AG08395 (cell line): ENCODE data around the gene HSF5.
"Not testable (repeated sequence)": the region's sequence is repeated elsewhere in the genome, so short reads cannot be mapped to it uniquely, and the experiment has no call there.

Source experiments
- DNase-seq: peaks from one replicate; pipeline ENCODE4 v3.0.0; 2012; ENCODE audit warnings: mixed read lengths, low spot score

Gene HSF5

GRCh38 chr17:58412961-58413586, 75.1 kb downstream of the HSF5 start:
- DNase-seq, result no peak

DNA sequence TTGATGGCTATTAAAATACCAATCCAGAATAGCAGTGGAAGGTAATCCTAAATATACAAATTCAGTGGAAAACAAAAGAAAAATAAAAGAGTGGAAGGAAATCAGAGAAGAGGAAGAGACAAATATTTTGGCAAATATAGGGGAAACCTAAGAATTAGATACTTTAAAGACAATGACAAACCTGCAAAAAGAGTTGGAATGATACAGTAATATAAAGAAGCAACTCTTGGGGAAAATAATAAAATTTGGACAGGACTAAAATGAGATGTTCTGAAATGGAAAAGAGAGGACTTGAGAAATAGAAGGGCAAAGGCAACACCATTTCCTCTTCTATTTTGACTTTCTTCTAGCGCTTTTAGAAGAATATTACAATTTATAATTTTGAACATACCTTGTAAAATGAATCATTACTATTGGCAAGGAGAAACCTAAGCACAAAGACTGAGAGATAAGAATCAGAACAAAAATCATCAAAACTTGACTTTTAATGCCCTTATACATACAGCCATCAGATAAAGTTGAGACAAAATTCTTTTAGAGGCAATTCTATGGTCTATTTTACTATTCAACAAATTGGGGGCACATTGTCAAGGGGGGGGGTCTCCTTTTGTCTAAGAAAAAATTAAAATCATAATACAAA, 76.0 kb downstream of the HSF5 start:
- no peak for DNase-seq

GRCh38 chr17:58411408-58411894, 76.8 kb downstream of the HSF5 start:
- DNase-seq, result no peak

- no peak for DNase-seq
Measured at GRCh38 chr17:58410714-58411407, 77.3 kb downstream of the HSF5 start.

- DNase-seq, result no peak
Measured at GRCh38 chr17:58409432-58409831, 78.8 kb downstream of the HSF5 start.

GRCh38 chr17:58403311-58403710, 84.9 kb downstream of the HSF5 start:
- DNase-seq, result no peak

GRCh38 chr17:58402679-58403078, 85.5 kb downstream of the HSF5 start:
- DNase-seq, result peak; percentile 22

DNA sequence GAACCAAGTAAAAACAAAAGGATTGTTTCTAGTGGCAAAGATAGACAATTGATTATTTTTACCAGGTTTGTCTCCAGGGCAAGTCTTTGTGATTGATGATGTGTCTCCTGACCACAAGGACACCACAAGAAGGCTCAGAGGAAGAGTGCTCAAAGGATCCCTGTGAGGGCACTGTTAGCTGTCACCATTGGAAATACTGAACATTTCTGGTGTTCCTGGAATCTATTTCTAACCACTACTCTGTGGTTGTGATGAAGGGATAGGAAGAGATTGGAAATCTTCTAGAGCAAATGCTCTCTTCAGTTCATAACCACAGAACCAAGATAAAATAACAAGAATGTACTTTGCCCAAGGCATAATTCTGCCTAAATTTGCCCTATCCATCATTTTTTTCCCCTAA, 86.2 kb downstream of the HSF5 start:
- DNase-seq, result peak; percentile 55

- no peak for DNase-seq
Measured at GRCh38 chr17:58401287-58401686, 86.9 kb downstream of the HSF5 start.

GRCh38 chr17:58400826-58401225, 87.4 kb downstream of the HSF5 start:
- no peak for DNase-seq

- no peak for DNase-seq
Measured at GRCh38 chr17:58399974-58400373, 88.2 kb downstream of the HSF5 start.

- no peak for DNase-seq
Measured at GRCh38 chr17:58398574-58399266, 89.5 kb downstream of the HSF5 start.

- DNase-seq, result not testable (repeated sequence)
Measured at GRCh38 chr17:58397421-58397820, 90.8 kb downstream of the HSF5 start.

GRCh38 chr17:58396173-58396572, 92.0 kb downstream of the HSF5 start:
- no peak for DNase-seq

GRCh38 chr17:58394534-58395223, 93.5 kb downstream of the HSF5 start:
- DNase-seq, result no peak

GRCh38 chr17:58391302-58391984, 96.8 kb downstream of the HSF5 start:
- DNase-seq, result no peak

GRCh38 chr17:58390884-58391283, 97.3 kb downstream of the HSF5 start:
- DNase-seq, result no peak

DNA sequence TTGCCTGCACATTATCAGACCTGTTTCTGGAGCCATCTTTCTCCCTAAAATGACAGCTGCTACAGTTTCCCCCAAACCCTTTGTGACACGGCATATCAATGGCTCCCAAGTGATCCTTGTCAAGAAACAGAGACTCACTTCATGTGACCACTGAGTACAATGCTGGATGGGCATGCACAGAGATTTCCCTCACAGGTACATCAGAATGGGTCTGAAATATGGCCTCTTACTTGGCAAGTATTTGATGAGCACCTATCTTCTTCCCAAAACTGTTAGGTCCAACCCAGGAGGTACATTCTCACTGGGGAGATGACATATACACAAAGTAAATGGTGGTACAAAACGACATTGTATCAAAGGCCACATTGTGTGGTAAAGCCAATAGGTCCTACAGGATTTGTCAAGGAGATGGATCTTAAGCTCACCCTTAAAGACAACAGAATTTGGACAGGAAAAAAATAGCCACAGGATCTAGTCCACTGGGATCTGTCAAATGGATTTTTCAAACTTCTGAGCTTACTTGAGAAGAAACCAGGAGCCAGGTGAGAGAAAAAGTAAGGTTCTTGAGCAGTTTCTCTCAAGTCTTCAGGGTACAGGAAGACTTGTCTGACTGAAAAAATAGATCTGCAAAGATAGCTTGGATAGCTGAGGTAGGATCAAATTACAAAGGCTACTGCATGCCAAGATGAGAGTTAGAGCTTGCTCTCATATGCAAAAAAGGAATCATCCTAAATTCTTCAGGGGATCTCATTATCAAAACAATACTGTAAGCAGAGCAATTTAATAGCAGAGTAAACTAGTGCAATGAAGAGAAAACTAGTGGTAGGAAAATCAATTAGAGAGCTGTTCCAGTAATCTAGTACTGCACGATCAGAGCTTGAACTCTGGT, 99.7 kb downstream of the HSF5 start:
- no peak for DNase-seq

GRCh38 chr17:58387834-58388233, 100.4 kb downstream of the HSF5 start:
- DNase-seq, result no peak

DNA sequence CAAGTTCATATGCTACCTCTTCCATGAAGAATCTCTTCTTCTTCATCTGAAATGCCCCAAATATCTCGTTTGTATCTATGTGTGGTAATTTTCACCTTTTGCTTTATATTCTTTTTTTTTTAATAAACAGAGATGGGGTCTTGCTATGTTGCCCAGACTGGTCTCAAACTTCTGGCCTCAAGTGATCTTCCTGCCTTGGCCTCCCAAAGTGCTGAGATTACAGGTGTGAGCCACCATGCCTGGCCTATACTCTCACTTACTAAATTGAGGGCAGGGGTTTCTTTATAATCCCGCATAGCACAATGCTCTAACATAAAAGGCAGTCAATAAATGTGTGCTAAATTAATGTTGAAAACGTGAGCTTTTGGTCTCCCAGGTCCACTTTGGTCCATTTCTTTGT, 101.5 kb downstream of the HSF5 start:
- no peak for DNase-seq
